ENCODE data around the gene DHRS11.
"Not testable (repeated sequence)": the region's sequence is repeated elsewhere in the genome, so short reads cannot be mapped to it uniquely, and the experiment has no call there.

DHRS11 gene

GRCh38 chr17:36593656-36594316 lies 2.1 kb downstream of the DHRS11 start:
- DNase-seq (ENCODE audit: low spot score): no peak

- DNase-seq (ENCODE audit: low spot score): no peak
These were observed 3.1 kb downstream of the DHRS11 start for GRCh38 chr17:36594626-36595401.

- DNase-seq (ENCODE audit: low spot score): no peak
These were observed 5.5 kb downstream of the DHRS11 start for GRCh38 chr17:36597226-36597625.

GRCh38 chr17:36597866-36598777 lies 6.4 kb downstream of the DHRS11 start:
- DNase-seq (ENCODE audit: low spot score): no peak

- no peak for DNase-seq (ENCODE audit: low spot score)
These were observed 7.3 kb downstream of the DHRS11 start for GRCh38 chr17:36598951-36599401.

- no peak for DNase-seq (ENCODE audit: low spot score)
These were observed 8.0 kb downstream of the DHRS11 start for GRCh38 chr17:36599546-36600250.

- DNase-seq (ENCODE audit: low spot score): no peak
These were observed 8.8 kb downstream of the DHRS11 start for GRCh38 chr17:36600465-36600864.

- no peak for DNase-seq (ENCODE audit: low spot score)
These were observed 9.2 kb downstream of the DHRS11 start for GRCh38 chr17:36600936-36601302.

GRCh38 chr17:36601303-36602029 lies 9.8 kb downstream of the DHRS11 start, which contains the start of gene MRM1:
MRM1 (plus strand) TSS chr17:36601583; CDS start chr17:36601811, 228 bp downstream.
- peak; percentile 85 for DNase-seq (ENCODE audit: low spot score)

- no peak for DNase-seq (ENCODE audit: low spot score)
These were observed 10.5 kb downstream of the DHRS11 start for GRCh38 chr17:36602030-36602748.

- peak; percentile 54 for DNase-seq (ENCODE audit: low spot score)
These were observed 11.3 kb downstream of the DHRS11 start for GRCh38 chr17:36602924-36603384.

- DNase-seq (ENCODE audit: low spot score): not testable (repeated sequence)
These were observed 13.3 kb downstream of the DHRS11 start for GRCh38 chr17:36605028-36605427.

- DNase-seq (ENCODE audit: low spot score): no peak
These were observed 16.6 kb downstream of the DHRS11 start for GRCh38 chr17:36608280-36608679.

GRCh38 chr17:36608794-36609497 lies 17.3 kb downstream of the DHRS11 start:
- DNase-seq (ENCODE audit: low spot score): no peak

GRCh38 chr17:36609498-36609862 lies 17.8 kb downstream of the DHRS11 start:
- DNase-seq (ENCODE audit: low spot score): no peak

- DNase-seq (ENCODE audit: low spot score): no peak
These were observed 18.8 kb downstream of the DHRS11 start for GRCh38 chr17:36610474-36610873.

GRCh38 chr17:36611345-36612072 lies 19.8 kb downstream of the DHRS11 start:
- DNase-seq (ENCODE audit: low spot score): no peak

GRCh38 chr17:36612323-36612722 lies 20.6 kb downstream of the DHRS11 start:
- no peak for DNase-seq (ENCODE audit: low spot score)

GRCh38 chr17:36613155-36613554 lies 21.5 kb downstream of the DHRS11 start:
- no peak for DNase-seq (ENCODE audit: low spot score)

All from COLO829 (cell line).